Measurements from ENCODE around the gene TIMP2.
A peak's percentile ranks its signal among the peaks of the same experiment; 100 is the strongest.

Gene TIMP2

GRCh38 chr17:78819806-78820792 lies 105.1 kb downstream of the TIMP2 start:
- no peak for DNase-seq

GRCh38 chr17:78819402-78819801 lies 105.8 kb downstream of the TIMP2 start:
- DNase-seq: no peak

GRCh38 chr17:78818932-78819331 lies 106.3 kb downstream of the TIMP2 start:
- peak in 1 of 58 donors; percentile 19 for DNase-seq

- DNase-seq: no peak
These were observed 106.9 kb downstream of the TIMP2 start for GRCh38 chr17:78818152-78818846.

GRCh38 chr17:78817123-78817522 lies 108.1 kb downstream of the TIMP2 start:
- DNase-seq: no peak

GRCh38 chr17:78815696-78816095 lies 109.5 kb downstream of the TIMP2 start:
- DNase-seq: no peak

GRCh38 chr17:78812855-78813254 lies 112.3 kb downstream of the TIMP2 start:
- no peak for DNase-seq

GRCh38 chr17:78808163-78808562 lies 117.0 kb downstream of the TIMP2 start:
- DNase-seq: no peak

- no peak for DNase-seq
These were observed 118.7 kb downstream of the TIMP2 start for GRCh38 chr17:78806451-78806850.

- no peak for DNase-seq
These were observed 119.9 kb downstream of the TIMP2 start for GRCh38 chr17:78805301-78805700.

- DNase-seq: no peak
These were observed 120.4 kb downstream of the TIMP2 start for GRCh38 chr17:78804777-78805176.

- DNase-seq: no peak
These were observed 121.9 kb downstream of the TIMP2 start for GRCh38 chr17:78803186-78803845.
